Esophagus muscularis mucosa (tissue), 4 donors: ENCODE data around the gene DUSP16. TPM values are rescaled to one million over a fixed set of nuclear protein-coding genes. Genes with fewer than 3 reads are reported as not detected.

Source experiments
- DNase-seq: peaks from one replicate; pipeline ENCODE4 v3.0.0-alpha.2; 2017; ENCODE audit errors: extremely low spot score
- H3K27ac ChIP-seq, 4 donors: fragments of 200-600 bp; sonication (generic); replicated peaks in 1 of 4; 1 replicate in 3 of 4; 2 replicates in 1 of 4; pipeline ENCODE4 v1.5.1; 2016 to 2019; ENCODE audit warnings: mild to moderate bottlenecking in 1 of 4
- H3K27me3 ChIP-seq, 4 donors: fragments of 200-600 bp; sonication (generic); one replicate each; pipeline versions ENCODE4 v1.5.1 to v1.6.0; 2016 to 2019
- H3K36me3 ChIP-seq, 4 donors: fragments of 200-600 bp; sonication (generic); one replicate each; pipeline ENCODE4 v1.5.1; 2016 to 2019
- H3K4me1 ChIP-seq, 4 donors: fragments of 200-600 bp; sonication (generic); one replicate each; pipeline ENCODE4 v1.5.1; 2016 to 2019
- H3K4me3 ChIP-seq, 4 donors: fragments of 200-600 bp; sonication (generic); 1 replicate in 2 of 4; 2 replicates in 2 of 4; pipeline ENCODE4 v1.5.1; 2016 to 2019; ENCODE audit warnings: mild to moderate bottlenecking in 4 of 4, moderate library complexity in 1 of 4
- H3K9me3 ChIP-seq, 4 donors: fragments of 200-600 bp; sonication (generic); 1 replicate in 3 of 4; 2 replicates in 1 of 4; pipeline ENCODE4 v1.5.1; 2016 to 2019
- EP300 ChIP-seq: sonication (generic); formaldehyde crosslinking; IDR thresholded peaks from one replicate; pipeline ENCODE4 v1.6.1; 2017; ENCODE audit warnings: antibody characterized with exemption
- POLR2A ChIP-seq: fragments of 450-650 bp; IDR thresholded peaks from one replicate; pipeline ENCODE4 v1.6.1; 2017; ENCODE audit warnings: antibody characterized with exemption, moderate library complexity, mild to moderate bottlenecking, low read depth
- POLR2AphosphoS5 ChIP-seq, 2 donors: sonication (generic); formaldehyde crosslinking; IDR thresholded peaks; one replicate each; pipeline ENCODE4 v1.6.1; 2017; ENCODE audit warnings: antibody characterized with exemption in 2 of 2
- WGBS: methylation state at CpG from one replicate; pipeline ENCODE4 v1.1.5; 2018; 5-methylcytosine and 5-hydroxymethylcytosine counted together
- intact Hi-C: fragments of 100-400 bp; cut with DNase I; formaldehyde crosslinking; loops from one replicate; pipeline ENCODE4 v1.15.1; 2023
- total RNA-seq, 4 donors: library from RNA; depleted of rRNA; stranded (reverse); fragments of >200 nt; gene quantifications; one replicate each; pipeline versions ENCODE4 v1.1.0 to v1.2.1, GENCODE V29; 2016
- TF ChIP-seq, protein P1 (sequence below), 3 experiments: fragments of 200-600 bp in 2 of 3; fragments of 450-650 bp in 1 of 3; sonication (generic) in 2 of 3; IDR thresholded peaks; one replicate each; pipeline ENCODE4 v1.5.1; 2017 to 2019; ENCODE audit warnings: antibody characterized with exemption in 3 of 3, mild to moderate bottlenecking in 2 of 3, moderate library complexity in 1 of 3

DUSP16 gene
- total RNA-seq, 4 donors from 2014 or later, result 10.0 to 17.0 (median 13.9) TPM

DNA sequence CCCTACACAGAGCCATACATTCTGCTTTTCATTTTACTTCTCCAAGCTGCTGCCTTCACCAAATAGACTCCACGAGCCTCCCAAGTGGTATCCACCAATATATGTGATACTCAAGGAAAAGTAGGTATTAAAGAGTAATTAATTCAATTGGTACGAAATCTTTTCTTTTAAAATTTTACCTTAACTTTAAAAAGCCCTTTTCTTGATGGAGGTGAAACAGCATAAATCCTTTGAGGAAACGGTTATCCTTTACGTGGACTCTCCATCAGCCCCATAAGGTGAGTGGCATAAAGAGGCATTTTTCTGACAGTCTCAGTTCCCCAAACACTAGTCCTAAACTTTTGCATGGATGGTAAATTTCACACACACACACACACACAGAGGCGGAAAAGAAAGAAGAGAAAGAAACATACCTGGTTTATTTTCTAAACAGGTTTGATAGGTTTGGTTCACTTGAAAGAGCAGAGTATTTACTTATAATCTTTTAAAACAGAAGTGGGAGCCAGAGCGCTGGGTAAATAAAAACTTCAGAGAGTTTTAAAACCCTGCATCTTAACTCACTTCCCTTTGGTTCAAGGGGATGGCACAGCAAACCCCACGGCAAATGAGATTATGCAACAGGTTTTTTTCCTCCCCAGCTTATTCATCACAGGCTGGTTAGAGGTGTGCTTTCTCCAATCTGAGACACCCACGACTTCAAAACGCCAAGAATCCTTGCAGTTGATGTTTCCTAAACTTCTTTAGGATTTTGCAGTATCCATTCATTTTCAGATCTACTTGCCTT is 1.9 kb downstream of the DUSP16 start:
- Histone ChIP-seq H3K4me1 (peaks cover 16 to 54% (median 41%) of the 10 kb centered on the region in 4 donors), H3K27me3 (no peaks in the 10 kb centered on the region), H3K9me3 (no peaks in the 10 kb centered on the region), H3K4me3 (peak overlapping the region; percentile 90 to 96 (median 94)), H3K36me3 (no peaks in the 10 kb centered on the region), H3K27ac (peak overlapping the region; percentile 100)
- DNase-seq, result no peak
- intact Hi-C loops, result loop anchor here (5.0 kb wide), 5 partner anchors 52 to 158 kb away; partner anchors contain the start of genes CDKN1B and CREBL2
- 6% methylated on average over 9 of the region's 9 CpGs for WGBS
- TF ChIP-seq, protein P1, sequence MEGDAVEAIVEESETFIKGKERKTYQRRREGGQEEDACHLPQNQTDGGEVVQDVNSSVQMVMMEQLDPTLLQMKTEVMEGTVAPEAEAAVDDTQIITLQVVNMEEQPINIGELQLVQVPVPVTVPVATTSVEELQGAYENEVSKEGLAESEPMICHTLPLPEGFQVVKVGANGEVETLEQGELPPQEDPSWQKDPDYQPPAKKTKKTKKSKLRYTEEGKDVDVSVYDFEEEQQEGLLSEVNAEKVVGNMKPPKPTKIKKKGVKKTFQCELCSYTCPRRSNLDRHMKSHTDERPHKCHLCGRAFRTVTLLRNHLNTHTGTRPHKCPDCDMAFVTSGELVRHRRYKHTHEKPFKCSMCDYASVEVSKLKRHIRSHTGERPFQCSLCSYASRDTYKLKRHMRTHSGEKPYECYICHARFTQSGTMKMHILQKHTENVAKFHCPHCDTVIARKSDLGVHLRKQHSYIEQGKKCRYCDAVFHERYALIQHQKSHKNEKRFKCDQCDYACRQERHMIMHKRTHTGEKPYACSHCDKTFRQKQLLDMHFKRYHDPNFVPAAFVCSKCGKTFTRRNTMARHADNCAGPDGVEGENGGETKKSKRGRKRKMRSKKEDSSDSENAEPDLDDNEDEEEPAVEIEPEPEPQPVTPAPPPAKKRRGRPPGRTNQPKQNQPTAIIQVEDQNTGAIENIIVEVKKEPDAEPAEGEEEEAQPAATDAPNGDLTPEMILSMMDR (IDR thresholded peaks at IDR 0.05), result no peak
- no peak for TF ChIP-seq EP300
- TF ChIP-seq POLR2AphosphoS5 (IDR thresholded peaks at IDR 0.05), result peak; percentile 55 to 90
- TF ChIP-seq POLR2A, result peak; percentile 22

DNA sequence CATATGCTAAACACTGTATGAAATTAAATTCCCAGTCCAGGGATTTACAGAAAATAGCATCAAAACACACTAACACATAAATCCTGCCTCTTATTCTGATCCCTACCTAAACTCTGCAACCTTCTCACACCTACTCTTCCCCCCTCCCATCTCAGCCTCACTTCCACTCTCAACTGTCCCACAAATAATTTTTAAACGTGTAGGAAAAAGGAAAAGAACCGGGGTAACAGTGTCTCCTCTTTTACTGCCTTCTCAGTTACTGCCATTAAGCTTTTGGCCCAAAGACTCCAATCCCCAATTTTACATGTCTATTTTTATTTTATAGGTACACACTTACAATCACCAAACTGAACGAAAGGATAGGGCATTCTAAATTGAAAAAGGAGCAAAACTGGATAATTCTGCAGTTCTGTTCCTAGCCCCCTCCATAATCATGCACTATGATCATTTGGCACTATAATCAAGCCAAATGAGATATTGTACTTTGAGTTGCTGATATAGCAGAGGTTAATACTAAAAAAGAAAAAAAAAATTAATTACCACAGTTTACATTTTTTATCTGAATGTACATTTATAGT is 2.9 kb downstream of the DUSP16 start:
- H3K27me3 ChIP-seq, result no peaks in the 10 kb centered on the region
- no peaks in the 10 kb centered on the region for H3K36me3 ChIP-seq
- H3K4me3 ChIP-seq, result peak overlapping the region in 3 of 4 donors; percentile 90 to 95 (median 93)
- WGBS, result 26% methylated on average over 3 of the region's 3 CpGs
- intact Hi-C loops, result loop anchor here (5.0 kb wide), 5 partner anchors 52 to 158 kb away; partner anchors contain the start of genes CDKN1B and CREBL2
- DNase-seq, result no peak
- H3K4me1 ChIP-seq, result peaks cover 16 to 64% (median 50%) of the 10 kb centered on the region in 4 donors
- peak overlapping the region in 2 of 4 donors; percentile 100 for H3K27ac ChIP-seq
- TF ChIP-seq POLR2AphosphoS5 (IDR thresholded peaks at IDR 0.05), result no peak
- no peak for TF ChIP-seq EP300
- TF ChIP-seq, protein P1 (IDR thresholded peaks at IDR 0.05), result no peak
- no peak for TF ChIP-seq POLR2A
- no peaks in the 10 kb centered on the region for H3K9me3 ChIP-seq

DNA sequence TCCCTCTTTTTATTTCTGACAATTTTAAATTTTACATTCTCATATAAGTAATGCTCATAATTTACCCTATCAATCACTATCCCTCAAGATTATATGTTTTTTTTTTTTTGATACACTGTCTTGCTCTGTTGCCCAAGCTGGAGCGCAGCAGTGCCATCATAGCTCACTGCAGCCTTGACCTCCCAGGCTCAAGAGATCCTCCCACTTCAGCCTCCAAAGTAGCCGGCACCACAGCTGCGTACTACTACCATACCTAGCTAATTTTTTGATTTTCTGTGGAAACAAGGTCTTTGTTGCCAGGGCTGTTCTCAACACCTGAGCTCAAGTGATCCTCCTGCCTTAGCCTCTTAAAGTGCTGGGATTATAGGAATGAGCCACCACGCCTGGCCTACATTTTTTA is 4.4 kb downstream of the DUSP16 start:
- peaks cover 0 to 4% (median 0%) of the 10 kb centered on the region in 4 donors for H3K36me3 ChIP-seq
- 72% methylated on average over 4 of the region's 4 CpGs for WGBS
- no peaks in the 10 kb centered on the region for H3K9me3 ChIP-seq
- DNase-seq, result no peak
- no peak for TF ChIP-seq EP300
- TF ChIP-seq POLR2AphosphoS5 (IDR thresholded peaks at IDR 0.05), result no peak
- TF ChIP-seq POLR2A, result no peak
- TF ChIP-seq, protein P1 (IDR thresholded peaks at IDR 0.05), result no peak
- H3K27ac ChIP-seq, result peak overlapping the region in 1 of 4 donors; percentile 20
- peaks cover 10 to 56% (median 44%) of the 10 kb centered on the region in 4 donors for H3K4me1 ChIP-seq
- no peaks in the 10 kb centered on the region for H3K27me3 ChIP-seq
- H3K4me3 ChIP-seq, result no peak overlapping the region
- intact Hi-C loops, result no loop called here

DNA sequence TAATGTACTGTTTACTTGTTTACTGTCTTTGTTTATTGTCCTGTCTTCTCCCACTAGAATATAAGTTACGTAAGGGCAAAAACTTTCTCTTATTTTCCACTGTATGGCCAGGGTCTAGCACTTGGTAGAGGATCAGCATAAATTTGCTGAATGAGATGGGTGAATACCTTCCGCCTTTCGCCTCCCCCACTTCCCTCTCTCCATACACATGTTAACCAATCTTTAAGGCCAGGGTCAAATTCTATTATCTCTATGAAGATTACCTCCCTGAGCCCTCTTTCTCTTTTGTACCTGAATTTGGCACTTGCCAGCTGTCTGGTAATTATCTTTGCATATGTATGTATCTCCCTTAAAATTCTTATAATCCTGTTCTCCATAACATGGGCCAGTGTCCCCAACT is 4.9 kb downstream of the DUSP16 start:
- no peaks in the 10 kb centered on the region for H3K27me3 ChIP-seq
- no peak for TF ChIP-seq POLR2AphosphoS5 (IDR thresholded peaks at IDR 0.05)
- no peak for TF ChIP-seq EP300
- TF ChIP-seq, protein P1 (IDR thresholded peaks at IDR 0.05), result no peak
- no peak for TF ChIP-seq POLR2A
- intact Hi-C loops, result no loop called here
- H3K4me1 ChIP-seq, result peaks cover 7 to 51% (median 39%) of the 10 kb centered on the region in 4 donors
- no peak overlapping the region for H3K4me3 ChIP-seq
- H3K9me3 ChIP-seq, result no peaks in the 10 kb centered on the region
- H3K36me3 ChIP-seq, result peaks cover 0 to 5% (median 0%) of the 10 kb centered on the region in 4 donors
- 97% methylated on average over 3 of the region's 3 CpGs for WGBS
- no peak overlapping the region for H3K27ac ChIP-seq
- DNase-seq, result no peak
